HepG2 (cell line): Measurements from ENCODE around the gene AKR1C4. TPM values are rescaled to one million over a fixed set of nuclear protein-coding genes. Genes with fewer than 3 reads are reported as not detected.
"Not testable (repeated sequence)": the region's sequence is repeated elsewhere in the genome, so short reads cannot be mapped to it uniquely, and the experiment has no call there.

Experiments used
- ATAC-seq: fragments of 200-7000 bp; cut with Tn5 transposase; 3 replicates; pipeline ENCODE4 v1.9.1; 2020; ENCODE audit warnings: mild to moderate bottlenecking, moderate library complexity
- BruUV-seq: library from RNA; stranded (reverse); fragments of 400-500 nt; replicated peaks from 2 replicates; lab custom pipeline; 2021; lab: Mats Ljungman, UMichigan
- CTCF ChIA-PET: fragments of 300-600 bp; formaldehyde crosslinking; extraction: SDS; loops from one replicate; lab custom pipeline; 2021; ENCODE audit warnings: low total read pairs, inconsistent platforms, low intra/inter-chr PET ratio; lab: Yijun Ruan, JAX
- POLR2A ChIA-PET: fragments of 350-600 bp; sonication (Branson Sonifier 250); formaldehyde crosslinking; loops from one replicate; lab custom pipeline; 2020; ENCODE audit warnings: antibody characterized with exemption, inconsistent platforms; lab: Yijun Ruan, JAX
- DNase-seq: peaks from one replicate; pipeline ENCODE4 v3.0.0-alpha.2; 2015; ENCODE audit warnings: low spot score
- FAIRE-seq: peaks from 3 replicates; lab custom pipeline; 2011; peaks lifted over from hg19 to GRCh38; lab: Jason Lieb, UNC
- H2AFZ ChIP-seq: one replicate; pipeline ENCODE4 v1.6.1; 2011; ENCODE audit warnings: low read length, inconsistent platforms
- H3K27ac ChIP-seq: fragments of 300-600 bp; 3 replicates; pipeline ENCODE4 v1.8.0; 2011; ENCODE audit warnings: mixed run types, mild to moderate bottlenecking, mixed read lengths, low read length, inconsistent platforms; ENCODE audit not compliant: insufficient read depth; ENCODE audit errors: extremely low read length
- H3K27me3 ChIP-seq, 2 experiments: fragments of 200-600 bp in 1 of 2; 2 replicates in 1 of 2; 3 replicates in 1 of 2; pipeline versions ENCODE4 v1.6.0 to v1.8.0; 2011; ENCODE audit warnings: low read length in 2 of 2, mild to moderate bottlenecking in 2 of 2, moderate library complexity in 2 of 2, inconsistent platforms in 1 of 2; ENCODE audit not compliant: insufficient read depth in 2 of 2, control insufficient read depth in 1 of 2
- H3K36me3 ChIP-seq, 2 experiments: fragments of 200-600 bp in 1 of 2; replicated peaks in 1 of 2; 2 replicates in 1 of 2; 3 replicates in 1 of 2; pipeline versions ENCODE4 v1.5.1 to v1.8.0; 2011; ENCODE audit warnings: low read length in 2 of 2, inconsistent platforms in 1 of 2; ENCODE audit not compliant: insufficient read depth in 2 of 2, control insufficient read depth in 1 of 2
- H3K4me1 ChIP-seq: 2 replicates; pipeline ENCODE4 v1.5.1; 2012; ENCODE audit warnings: low read length, inconsistent platforms; ENCODE audit not compliant: insufficient read depth
- H3K4me2 ChIP-seq: 2 replicates; pipeline ENCODE4 v1.6.0; 2011; ENCODE audit warnings: low read depth, low read length, inconsistent platforms
- H3K4me3 ChIP-seq, 3 experiments: fragments of 200-600 bp in 1 of 3; sonication (generic), shearing (Covaris generic) in 1 of 3; replicated peaks in 1 of 3; 2 replicates each; pipeline ENCODE4 v1.5.1; 2011 to 2016; ENCODE audit warnings: low read length in 3 of 3, inconsistent platforms in 2 of 3, low read depth in 2 of 3, mild to moderate bottlenecking in 2 of 3, control low read depth in 1 of 3, mixed read lengths in 1 of 3; ENCODE audit not compliant: insufficient read depth in 1 of 3
- H3K79me2 ChIP-seq: one replicate; pipeline ENCODE4 v1.6.1; 2011; ENCODE audit warnings: low read length, inconsistent platforms; ENCODE audit not compliant: insufficient read depth
- H3K9ac ChIP-seq: 2 replicates; pipeline ENCODE4 v1.6.0; 2011; ENCODE audit warnings: mild to moderate bottlenecking, low read depth, low read length, inconsistent platforms; ENCODE audit not compliant: insufficient read depth
- H3K9me3 ChIP-seq: 2 replicates; pipeline ENCODE4 v1.5.1; 2012; ENCODE audit warnings: mild to moderate bottlenecking, low read length
- H4K20me1 ChIP-seq: 2 replicates; pipeline ENCODE4 v1.6.0; 2011; ENCODE audit warnings: inconsistent platforms, mild to moderate bottlenecking, low read length, moderate library complexity; ENCODE audit not compliant: insufficient read depth
- ATF5 ChIP-seq: sonication (generic); formaldehyde crosslinking; IDR thresholded peaks from 2 replicates; pipeline ENCODE4 v1.4.0; 2020; ENCODE audit warnings: mild to moderate bottlenecking, low read depth, missing genetic modification reagents
- CBX5 ChIP-seq: sonication (generic); formaldehyde crosslinking; IDR thresholded peaks from 2 replicates; pipeline ENCODE4 v1.4.0; 2020; ENCODE audit warnings: missing genetic modification reagents, borderline replicate concordance
- FOXO1 ChIP-seq: sonication (generic); formaldehyde crosslinking; IDR thresholded peaks from 2 replicates; pipeline ENCODE4 v1.4.0; 2020; ENCODE audit warnings: missing genetic modification reagents
- MEIS1 ChIP-seq: sonication (generic); formaldehyde crosslinking; IDR thresholded peaks from 2 replicates; pipeline ENCODE4 v1.9.0; 2021; ENCODE audit warnings: mild to moderate bottlenecking, missing genetic modification reagents, moderate library complexity, borderline replicate concordance
- NCOA1 ChIP-seq: sonication (generic); formaldehyde crosslinking; IDR thresholded peaks from 2 replicates; pipeline ENCODE4 v1.9.0; 2021; ENCODE audit warnings: missing genetic modification reagents
- TAF1 ChIP-seq: sonication (generic); formaldehyde crosslinking; IDR thresholded peaks from 2 replicates; pipeline ENCODE4 v1.4.0; 2020; ENCODE audit warnings: missing genetic modification reagents
- WGBS: methylation state at CpG from one replicate; pipeline ENCODE4 v1.1.6; 2017; ENCODE audit warnings: low lambda C conversion rate; 5-methylcytosine and 5-hydroxymethylcytosine counted together
- in situ Hi-C: cut with HindIII; loops from 2 replicates; pipeline ENCODE4 v1.10.0; 2017; ENCODE audit warnings: low pct_unique_long_range_greater_than_20kb; ENCODE audit not compliant: extremely low pct_ligation_motif_present
- intact Hi-C: fragments of 100-400 bp; cut with micrococcal nuclease; formaldehyde crosslinking; loops from one replicate; pipeline ENCODE4 v1.10.0; 2022; ENCODE audit not compliant: unreplicated experiment
- polyA plus RNA-seq, 8 experiments: library from polyadenylated mRNA; depleted of rRNA in 3 of 8; stranded (reverse) in 7 of 8; unstranded in 1 of 8; fragments of >200 nt; fragmentation: Illumina TruSeq in 4 of 8; extraction: Trizol in 4 of 8; gene quantifications; 2 replicates each; pipeline versions ENCODE4 v1.2.1 to v1.2.3, GENCODE V29; 2011 to 2016; ENCODE audit warnings: low read depth in 4 of 8, missing spikeins in 1 of 8, mixed read lengths in 1 of 8; ENCODE audit not compliant: insufficient read depth in 1 of 8
- total RNA-seq, 5 experiments: library from RNA; depleted of rRNA; stranded (reverse); fragments of >200 nt; fragmentation: Illumina TruSeq; extraction: Trizol; gene quantifications; 2 replicates each; pipeline ENCODE4 v1.2.3, GENCODE V29; 2016; ENCODE audit warnings: low read depth in 1 of 5
- TF ChIP-seq, protein P1 (sequence below): sonication (generic); formaldehyde crosslinking; IDR thresholded peaks from 2 replicates; pipeline ENCODE4 v1.5.0; 2020; ENCODE audit warnings: missing genetic modification reagents, mild to moderate bottlenecking, borderline replicate concordance

Gene AKR1C4
- total and polyA plus RNA-seq, 2 of the 13 experiments (the other 11 are each of a cell fraction or from before 2014, with no cell fraction given), result 0.18 to 1.3 TPM

- Histone ChIP-seq H3K4me1 (peaks cover 33% of the 10 kb centered on the region), H3K9ac (no peak overlapping the region), H4K20me1 (no peaks in the 10 kb centered on the region), H2AFZ (no peak overlapping the region), H3K9me3 (no peaks in the 10 kb centered on the region), H3K36me3 (no peaks in the 10 kb centered on the region), H3K79me2 (no peaks in the 10 kb centered on the region)
- POLR2A ChIA-PET, result no interaction called here
- intact Hi-C loops, result no loop called here
- FAIRE-seq, result no peak
- no TSS peak for BruUV-seq
- WGBS, result 80% methylated on average over 4 of the region's 4 CpGs
- TF ChIP-seq ATF5 (CRISPR knock-in tag) (no peak), FOXO1 (CRISPR knock-in tag) (no peak), TAF1 (CRISPR knock-in tag) (no peak), CBX5 (CRISPR knock-in tag) (no peak), NCOA1 (no peak), MEIS1 (no peak)
- TF ChIP-seq, protein P1, sequence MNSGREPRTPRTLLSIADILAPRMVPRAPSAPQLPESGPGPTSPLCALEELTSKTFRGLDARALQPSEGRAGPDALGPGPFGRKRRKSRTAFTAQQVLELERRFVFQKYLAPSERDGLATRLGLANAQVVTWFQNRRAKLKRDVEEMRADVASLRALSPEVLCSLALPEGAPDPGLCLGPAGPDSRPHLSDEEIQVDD (CRISPR knock-in tag), result no peak
- TF ChIP-seq, all 625 proteins: peak for 0
- Histone ChIP-seq H3K4me2 (no peak overlapping the region), H3K27ac (no peak overlapping the region), H3K4me3 (no peak overlapping the region), H3K27me3 (no peaks in the 10 kb centered on the region)
- CTCF ChIA-PET, result no interaction called here
- in situ Hi-C loops, result no loop called here
- DNase-seq, result no peak
- no peak for ATAC-seq
Observed at GRCh38 chr10:5254488-5254887, 57.9 kb downstream of the AKR1C4 start.

DNA sequence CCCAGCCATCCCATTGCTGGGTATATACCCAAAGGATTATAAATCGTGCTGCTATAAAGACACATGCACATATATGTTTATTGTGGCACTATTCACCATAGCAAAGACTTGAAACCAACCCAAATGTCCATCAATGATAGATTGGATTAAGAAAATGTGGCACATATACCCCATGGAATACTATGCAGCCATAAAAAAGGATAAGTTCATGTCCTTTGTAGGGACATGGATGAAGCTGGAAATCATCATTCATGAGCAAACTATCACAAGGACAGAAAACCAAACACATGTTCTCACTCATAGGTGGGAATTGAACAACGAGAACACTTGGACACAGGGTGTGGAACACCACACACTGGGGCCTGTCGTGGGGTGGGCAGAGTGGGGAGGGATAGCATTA is 61.1 kb downstream of the AKR1C4 start:
- intact Hi-C loops, CTCF ChIA-PET, H3K27me3 ChIP-seq, ATAC-seq, H3K36me3 ChIP-seq, DNase-seq, BruUV-seq, H3K9me3 ChIP-seq, FAIRE-seq, H3K27ac ChIP-seq, POLR2A ChIA-PET, H4K20me1 ChIP-seq, H3K79me2 ChIP-seq, H3K4me3 ChIP-seq, H3K4me2 ChIP-seq, H3K9ac ChIP-seq, in situ Hi-C loops, H2AFZ ChIP-seq: not testable (repeated sequence)
- H3K4me1 ChIP-seq, result peaks cover 37% of the 10 kb centered on the region
- 45% methylated on average over 3 of the region's 3 CpGs for WGBS
